Prostate gland (tissue), 2 donors: ENCODE data around the gene UNC13B.
"Not testable (repeated sequence)": the region's sequence is repeated elsewhere in the genome, so short reads cannot be mapped to it uniquely, and the experiment has no call there.

ENCODE experiments used
- POLR2A ChIP-seq: fragments of 450-650 bp; IDR thresholded peaks from one replicate; pipeline ENCODE4 v1.6.1; 2016; ENCODE audit warnings: antibody characterized with exemption, mild to moderate bottlenecking
- POLR2AphosphoS5 ChIP-seq: sonication (generic); formaldehyde crosslinking; IDR thresholded peaks from one replicate; pipeline ENCODE4 v1.6.1; 2017; ENCODE audit warnings: antibody characterized with exemption
- TF ChIP-seq, protein P1 (sequence below), 4 experiments: fragments of 200-600 bp in 2 of 4; fragments of 450-650 bp in 2 of 4; sonication (generic) in 2 of 4; IDR thresholded peaks; 1 replicate in 3 of 4; 2 replicates in 1 of 4; pipeline ENCODE4 v1.5.1; 2016 to 2019; ENCODE audit warnings: antibody characterized with exemption in 4 of 4, mild to moderate bottlenecking in 2 of 4, moderate library complexity in 2 of 4

DNA sequence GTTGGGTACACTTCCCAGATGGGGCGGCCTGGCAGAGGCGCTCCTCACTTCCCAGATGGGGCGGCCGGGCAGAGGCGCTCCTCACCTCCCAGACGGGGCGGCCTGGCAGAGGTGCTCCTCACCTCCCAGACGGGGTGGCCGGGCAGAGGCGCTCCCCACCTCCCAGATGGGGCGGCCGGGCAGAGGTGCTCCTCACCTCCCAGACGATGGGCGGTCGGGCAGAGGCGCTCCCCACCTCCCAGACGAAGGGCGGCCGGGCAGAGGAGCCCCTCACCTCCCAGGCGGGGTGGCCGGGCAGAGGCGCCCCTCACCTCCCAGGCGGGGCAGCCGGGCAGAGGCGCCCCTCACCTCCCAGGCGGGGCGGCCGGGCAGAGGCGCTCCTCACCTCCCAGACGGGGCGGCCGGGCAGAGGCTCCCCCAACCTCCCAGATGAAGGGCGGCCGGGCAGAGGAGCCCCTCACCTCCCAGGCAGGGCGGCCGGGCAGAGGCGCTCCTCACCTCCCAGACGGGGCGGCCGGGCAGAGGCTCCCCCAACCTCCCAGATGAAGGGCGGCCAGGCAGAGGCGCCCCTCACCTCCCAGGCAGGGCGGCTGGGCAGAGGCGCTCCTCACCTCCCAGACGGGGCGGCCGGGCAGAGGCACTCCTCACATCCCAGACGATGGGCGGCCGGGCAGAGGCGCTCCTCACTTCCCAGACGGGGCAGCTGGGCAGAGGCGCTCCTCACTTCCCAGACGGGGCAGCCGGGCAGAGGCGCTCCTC lies 21.4 kb downstream of the UNC13B start:
- TF ChIP-seq, protein P1, sequence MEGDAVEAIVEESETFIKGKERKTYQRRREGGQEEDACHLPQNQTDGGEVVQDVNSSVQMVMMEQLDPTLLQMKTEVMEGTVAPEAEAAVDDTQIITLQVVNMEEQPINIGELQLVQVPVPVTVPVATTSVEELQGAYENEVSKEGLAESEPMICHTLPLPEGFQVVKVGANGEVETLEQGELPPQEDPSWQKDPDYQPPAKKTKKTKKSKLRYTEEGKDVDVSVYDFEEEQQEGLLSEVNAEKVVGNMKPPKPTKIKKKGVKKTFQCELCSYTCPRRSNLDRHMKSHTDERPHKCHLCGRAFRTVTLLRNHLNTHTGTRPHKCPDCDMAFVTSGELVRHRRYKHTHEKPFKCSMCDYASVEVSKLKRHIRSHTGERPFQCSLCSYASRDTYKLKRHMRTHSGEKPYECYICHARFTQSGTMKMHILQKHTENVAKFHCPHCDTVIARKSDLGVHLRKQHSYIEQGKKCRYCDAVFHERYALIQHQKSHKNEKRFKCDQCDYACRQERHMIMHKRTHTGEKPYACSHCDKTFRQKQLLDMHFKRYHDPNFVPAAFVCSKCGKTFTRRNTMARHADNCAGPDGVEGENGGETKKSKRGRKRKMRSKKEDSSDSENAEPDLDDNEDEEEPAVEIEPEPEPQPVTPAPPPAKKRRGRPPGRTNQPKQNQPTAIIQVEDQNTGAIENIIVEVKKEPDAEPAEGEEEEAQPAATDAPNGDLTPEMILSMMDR (IDR thresholded peaks at IDR 0.05): not testable (repeated sequence)
- TF ChIP-seq POLR2A, POLR2AphosphoS5: not testable (repeated sequence)
